ENCODE measurements around the gene ZC3H12D. TPM values are rescaled to one million over a fixed set of nuclear protein-coding genes. Genes with fewer than 3 reads are reported as not detected.
A peak's percentile ranks its signal among the peaks of the same experiment; 100 is the strongest.

ZC3H12D gene
- total RNA-seq, result 1 to 10 TPM; 2.6 to 4.7 TPM
- 1 to 10 TPM; 1.1 to 2.2 TPM for polyA plus RNA-seq
- long read RNA-seq, donor 1, result 0 reads
- long read RNA-seq, donor 2, result 0 reads
- long read RNA-seq, donor 3, result 0 reads
- long read RNA-seq, donor 4, result 0 reads
- long read RNA-seq, donor 5, result 0 reads

DNA sequence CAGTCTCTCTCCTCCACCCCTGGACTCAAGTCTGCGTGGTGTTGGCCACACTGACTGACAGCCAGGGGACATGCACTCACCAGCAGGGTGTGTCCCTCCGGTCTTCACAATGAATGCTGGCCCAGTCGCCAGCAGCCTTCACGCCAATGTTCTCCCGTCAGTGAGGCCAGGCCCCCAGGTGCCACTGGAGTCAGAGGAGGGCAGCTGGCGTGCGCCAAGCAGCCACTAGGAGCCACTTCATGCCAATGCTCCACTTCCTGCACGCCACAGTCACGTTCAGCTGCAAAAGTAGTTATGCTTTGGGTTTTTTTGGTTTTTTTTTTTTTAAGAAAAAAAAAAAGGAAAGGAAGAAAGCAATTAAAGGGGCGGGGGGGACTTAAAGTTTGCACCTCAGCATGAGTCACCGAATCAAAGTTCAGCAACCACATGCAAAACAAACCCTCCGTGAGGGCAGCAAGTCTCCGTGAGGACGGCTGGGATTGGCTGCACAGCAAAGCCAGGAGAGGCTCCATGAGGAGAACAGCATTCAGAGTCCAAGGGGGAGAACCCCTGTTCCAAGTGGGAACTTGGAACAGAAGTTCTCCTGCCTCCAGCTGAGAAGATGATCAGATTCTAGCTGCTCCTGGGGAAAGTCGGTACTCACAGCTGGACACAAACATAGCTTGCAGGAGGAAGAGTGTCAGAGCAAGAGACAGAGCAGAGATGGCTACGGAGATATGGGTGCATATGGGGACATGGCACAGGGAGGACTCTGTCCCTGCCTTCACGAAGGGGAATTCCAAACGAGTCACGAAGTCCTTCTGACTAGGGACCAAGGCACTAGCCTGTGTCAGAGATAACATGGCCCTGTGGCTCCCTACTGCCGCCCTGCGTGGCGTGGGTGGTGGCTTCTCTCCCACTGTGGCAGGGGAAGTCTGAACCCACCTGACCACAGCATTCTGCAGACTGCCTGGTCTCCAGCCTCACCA is at the start of gene ZC3H12D:
ZC3H12D (minus strand) TSS at position 282 of the 968 bp plus-strand sequence. CDS start 10,471 bp downstream, outside the sequence.
- TF ChIP-seq, protein P1, sequence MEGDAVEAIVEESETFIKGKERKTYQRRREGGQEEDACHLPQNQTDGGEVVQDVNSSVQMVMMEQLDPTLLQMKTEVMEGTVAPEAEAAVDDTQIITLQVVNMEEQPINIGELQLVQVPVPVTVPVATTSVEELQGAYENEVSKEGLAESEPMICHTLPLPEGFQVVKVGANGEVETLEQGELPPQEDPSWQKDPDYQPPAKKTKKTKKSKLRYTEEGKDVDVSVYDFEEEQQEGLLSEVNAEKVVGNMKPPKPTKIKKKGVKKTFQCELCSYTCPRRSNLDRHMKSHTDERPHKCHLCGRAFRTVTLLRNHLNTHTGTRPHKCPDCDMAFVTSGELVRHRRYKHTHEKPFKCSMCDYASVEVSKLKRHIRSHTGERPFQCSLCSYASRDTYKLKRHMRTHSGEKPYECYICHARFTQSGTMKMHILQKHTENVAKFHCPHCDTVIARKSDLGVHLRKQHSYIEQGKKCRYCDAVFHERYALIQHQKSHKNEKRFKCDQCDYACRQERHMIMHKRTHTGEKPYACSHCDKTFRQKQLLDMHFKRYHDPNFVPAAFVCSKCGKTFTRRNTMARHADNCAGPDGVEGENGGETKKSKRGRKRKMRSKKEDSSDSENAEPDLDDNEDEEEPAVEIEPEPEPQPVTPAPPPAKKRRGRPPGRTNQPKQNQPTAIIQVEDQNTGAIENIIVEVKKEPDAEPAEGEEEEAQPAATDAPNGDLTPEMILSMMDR (IDR thresholded peaks at IDR 0.05; ENCODE audit: control extremely low read depth, extremely low read depth), result no peak
- no peaks in the 10 kb centered on the region for H3K36me3 ChIP-seq (ENCODE audit: control insufficient read depth in 4 of 4, insufficient read depth in 4 of 4, low read length in 4 of 4)
- ATAC-seq (ENCODE audit: insufficient read depth, low FRiP score), result peak; percentile 50
- H3K9ac ChIP-seq (ENCODE audit: insufficient read depth in 1 of 2, low read length in 2 of 2), result peak within 1 kb of the TSS in 1 of 2 donors; percentile 34
- peak in 1 of 3 donors; percentile 36 for DNase-seq
- WGBS, 2 donors, result 44 to 47% methylated on average over 22 of the region's 22 CpGs
- no peak within 1 kb of the TSS for H3K4me3 ChIP-seq
- peaks cover 0 to 38% (median 19%) of the 10 kb centered on the region in 5 donors for H3K4me1 ChIP-seq (ENCODE audit: control insufficient read depth in 5 of 5, insufficient read depth in 5 of 5, low read length in 5 of 5)
- no peaks in the 10 kb centered on the region for H3K9me3 ChIP-seq (ENCODE audit: control insufficient read depth in 4 of 4, insufficient read depth in 3 of 4, low read length in 3 of 4)
- peak within 1 kb of the TSS in 1 of 2 donors; percentile 57 for H3K27ac ChIP-seq (ENCODE audit: low read depth in 1 of 2, low read length in 1 of 2)
- H3K27me3 ChIP-seq (ENCODE audit: control insufficient read depth in 3 of 3, insufficient read depth in 3 of 3, low read length in 2 of 3), result no peaks in the 10 kb centered on the region

DNA sequence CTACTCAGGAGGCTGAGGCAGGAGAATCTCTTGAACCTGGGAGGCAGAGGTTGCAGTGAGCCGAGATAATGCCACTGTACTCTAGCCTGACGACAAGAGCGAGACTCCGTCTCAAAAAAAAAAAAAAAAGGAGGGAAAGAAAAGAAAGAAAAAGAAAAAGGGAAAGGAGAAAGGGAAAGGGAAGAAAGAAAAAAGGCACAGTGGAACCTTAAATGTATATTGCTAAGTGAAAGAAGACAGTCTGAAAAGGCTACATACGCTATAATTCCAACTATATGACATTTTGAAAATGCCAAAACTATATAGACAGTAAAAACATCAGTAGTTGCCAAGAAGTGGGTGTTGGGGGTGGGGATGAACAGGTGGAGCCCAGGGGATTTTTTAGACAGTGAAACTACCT is 44.8 kb upstream of the ZC3H12D start:
- no peak overlapping the region for H3K9ac ChIP-seq (ENCODE audit: insufficient read depth in 1 of 2, low read length in 2 of 2)
- peaks cover 18 to 56% (median 21%) of the 10 kb centered on the region in 4 donors for H3K36me3 ChIP-seq (ENCODE audit: control insufficient read depth in 4 of 4, insufficient read depth in 4 of 4, low read length in 4 of 4)
- TF ChIP-seq, protein P1 (IDR thresholded peaks at IDR 0.05; ENCODE audit: control extremely low read depth, extremely low read depth), result no peak
- DNase-seq, result no peak
- H3K4me1 ChIP-seq (ENCODE audit: control insufficient read depth in 5 of 5, insufficient read depth in 5 of 5, low read length in 5 of 5), result no peaks in the 10 kb centered on the region
- WGBS, 2 donors, result 96 to 97% methylated on average over 5 of the region's 5 CpGs
- no peaks in the 10 kb centered on the region for H3K9me3 ChIP-seq (ENCODE audit: control insufficient read depth in 4 of 4, insufficient read depth in 3 of 4, low read length in 3 of 4)
- no peak overlapping the region for H3K4me3 ChIP-seq
- no peak overlapping the region for H3K27ac ChIP-seq (ENCODE audit: low read depth in 1 of 2, low read length in 1 of 2)
- no peaks in the 10 kb centered on the region for H3K27me3 ChIP-seq (ENCODE audit: control insufficient read depth in 3 of 3, insufficient read depth in 3 of 3, low read length in 2 of 3)
- no peak for ATAC-seq (ENCODE audit: insufficient read depth, low FRiP score)

DNA sequence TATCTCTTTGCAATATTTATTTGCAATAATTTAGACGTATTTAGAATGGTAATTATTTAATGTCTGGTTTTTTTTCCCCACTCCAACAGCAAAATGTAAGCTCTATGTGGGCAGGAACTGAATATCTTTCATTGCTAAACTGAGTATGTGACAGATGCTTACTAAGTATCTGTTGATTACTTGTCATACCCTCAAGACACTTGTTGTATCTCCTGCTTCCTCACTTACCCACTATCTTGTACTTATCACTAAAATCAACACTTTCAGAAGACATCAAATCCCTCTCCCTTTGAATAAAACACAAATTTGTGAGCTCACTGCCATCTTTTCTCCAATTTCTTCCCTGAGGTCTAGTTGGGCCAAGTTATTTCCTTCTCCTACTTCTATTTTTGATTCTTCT is 30.7 kb upstream of the ZC3H12D start:
- H3K9me3 ChIP-seq (ENCODE audit: control insufficient read depth in 4 of 4, insufficient read depth in 3 of 4, low read length in 3 of 4), result no peaks in the 10 kb centered on the region
- H3K36me3 ChIP-seq (ENCODE audit: control insufficient read depth in 4 of 4, insufficient read depth in 4 of 4, low read length in 4 of 4), result peaks cover 5 to 25% (median 10%) of the 10 kb centered on the region in 4 donors
- ATAC-seq (ENCODE audit: insufficient read depth, low FRiP score), result no peak
- 91 to 98% methylated on average over 1 of the region's 1 CpG for WGBS, 2 donors
- no peaks in the 10 kb centered on the region for H3K27me3 ChIP-seq (ENCODE audit: control insufficient read depth in 3 of 3, insufficient read depth in 3 of 3, low read length in 2 of 3)
- no peaks in the 10 kb centered on the region for H3K4me1 ChIP-seq (ENCODE audit: control insufficient read depth in 5 of 5, insufficient read depth in 5 of 5, low read length in 5 of 5)
- H3K27ac ChIP-seq (ENCODE audit: low read depth in 1 of 2, low read length in 1 of 2), result no peak overlapping the region
- H3K9ac ChIP-seq (ENCODE audit: insufficient read depth in 1 of 2, low read length in 2 of 2), result no peak overlapping the region
- TF ChIP-seq, protein P1 (IDR thresholded peaks at IDR 0.05; ENCODE audit: control extremely low read depth, extremely low read depth), result no peak
- H3K4me3 ChIP-seq, result no peak overlapping the region
- DNase-seq, result no peak
